ENCODE measurements around the gene STK32C. TPM values are rescaled to one million over a fixed set of nuclear protein-coding genes. Genes with fewer than 3 reads are reported as not detected.

Gene STK32C
- total RNA-seq, 1 experiment from 2014 or later = 20.7 TPM

DNA sequence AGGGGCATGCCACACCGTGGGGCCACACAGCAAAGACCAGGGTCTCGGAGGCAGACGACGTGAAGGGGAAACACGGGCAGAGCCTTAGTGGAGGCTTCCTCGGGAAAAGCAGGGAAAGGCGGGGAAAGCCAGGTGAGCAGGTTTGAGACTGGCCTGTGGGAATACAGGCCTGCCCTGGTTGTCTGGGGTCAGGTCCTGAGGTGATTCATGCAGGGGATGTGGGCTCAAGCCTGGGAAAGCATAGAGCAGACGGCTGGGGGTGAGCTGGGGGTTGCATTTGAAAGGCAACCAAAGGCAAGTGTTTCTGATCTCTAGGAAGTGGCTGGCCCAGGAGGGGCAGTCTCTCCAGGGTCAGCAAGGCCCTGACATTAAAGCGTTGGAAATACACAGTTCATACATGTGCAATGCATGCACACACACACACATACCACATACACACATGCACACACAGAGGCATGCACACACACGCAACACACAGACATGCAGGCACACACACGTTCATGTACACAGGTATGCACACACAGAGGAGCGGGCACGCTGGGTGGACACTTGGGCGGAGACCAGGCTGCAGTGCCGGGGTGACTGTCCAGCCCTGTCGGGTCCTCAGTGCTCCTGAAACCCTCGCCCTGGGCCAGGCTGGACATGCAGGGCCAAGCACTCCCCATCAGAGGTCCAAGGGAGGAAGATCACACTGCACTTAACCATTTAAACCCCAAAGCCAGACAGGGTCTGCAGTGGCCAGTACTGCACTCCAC lies 69.2 kb downstream of the STK32C start:
- H3K27me3 Mint-ChIP-seq (ENCODE audit: insufficient read depth, unreplicated experiment) = no peaks in the 10 kb centered on the region
- no peak for DNase-seq (ENCODE audit: unreplicated experiment)
- H3K4me1 Mint-ChIP-seq (ENCODE audit: insufficient read depth, unreplicated experiment) = no peaks in the 10 kb centered on the region
- H3K9me3 Mint-ChIP-seq (ENCODE audit: unreplicated experiment) = no peaks in the 10 kb centered on the region
- intact Hi-C loops (cut with micrococcal nuclease) = no loop called here
- ChIA-PET POLR2A (no interaction called here), CTCF (no interaction called here)
- H3K36me3 Mint-ChIP-seq (ENCODE audit: insufficient read depth, unreplicated experiment) = no peaks in the 10 kb centered on the region
- TF ChIP-seq, protein P1, sequence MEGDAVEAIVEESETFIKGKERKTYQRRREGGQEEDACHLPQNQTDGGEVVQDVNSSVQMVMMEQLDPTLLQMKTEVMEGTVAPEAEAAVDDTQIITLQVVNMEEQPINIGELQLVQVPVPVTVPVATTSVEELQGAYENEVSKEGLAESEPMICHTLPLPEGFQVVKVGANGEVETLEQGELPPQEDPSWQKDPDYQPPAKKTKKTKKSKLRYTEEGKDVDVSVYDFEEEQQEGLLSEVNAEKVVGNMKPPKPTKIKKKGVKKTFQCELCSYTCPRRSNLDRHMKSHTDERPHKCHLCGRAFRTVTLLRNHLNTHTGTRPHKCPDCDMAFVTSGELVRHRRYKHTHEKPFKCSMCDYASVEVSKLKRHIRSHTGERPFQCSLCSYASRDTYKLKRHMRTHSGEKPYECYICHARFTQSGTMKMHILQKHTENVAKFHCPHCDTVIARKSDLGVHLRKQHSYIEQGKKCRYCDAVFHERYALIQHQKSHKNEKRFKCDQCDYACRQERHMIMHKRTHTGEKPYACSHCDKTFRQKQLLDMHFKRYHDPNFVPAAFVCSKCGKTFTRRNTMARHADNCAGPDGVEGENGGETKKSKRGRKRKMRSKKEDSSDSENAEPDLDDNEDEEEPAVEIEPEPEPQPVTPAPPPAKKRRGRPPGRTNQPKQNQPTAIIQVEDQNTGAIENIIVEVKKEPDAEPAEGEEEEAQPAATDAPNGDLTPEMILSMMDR (IDR thresholded peaks at IDR 0.05; ENCODE audit: unreplicated experiment) = no peak
- no peak overlapping the region for H3K27ac Mint-ChIP-seq (ENCODE audit: low read depth, unreplicated experiment)
- no TSS peak for BruUV-seq (replicated peaks)
- H3K4me3 Mint-ChIP-seq (ENCODE audit: unreplicated experiment) = no peak overlapping the region

DNA sequence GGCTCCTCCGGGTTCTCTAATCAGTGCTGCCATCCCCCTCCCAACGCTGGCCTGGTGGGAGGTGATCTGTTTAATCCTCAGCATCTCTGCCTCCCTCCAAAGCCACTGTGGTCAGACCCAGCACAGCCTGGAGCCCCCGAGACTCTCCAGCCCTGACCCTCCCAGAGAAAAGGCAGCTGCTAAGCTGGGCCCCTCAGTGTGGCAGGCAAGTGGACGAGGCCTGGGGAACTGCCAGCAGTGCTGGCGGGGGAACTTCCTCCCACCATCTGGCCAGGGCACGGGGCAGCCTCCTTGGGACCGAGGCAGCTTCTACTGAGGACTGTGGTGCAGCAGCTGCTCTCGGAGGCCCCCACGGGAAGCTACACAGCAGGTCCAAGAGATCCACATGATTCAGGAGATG lies 69.9 kb downstream of the STK32C start:
- no peaks in the 10 kb centered on the region for H3K4me1 Mint-ChIP-seq (ENCODE audit: insufficient read depth, unreplicated experiment)
- intact Hi-C loops (cut with micrococcal nuclease) = no loop called here
- ChIA-PET CTCF (no interaction called here), POLR2A (no interaction called here)
- H3K36me3 Mint-ChIP-seq (ENCODE audit: insufficient read depth, unreplicated experiment) = no peaks in the 10 kb centered on the region
- no TSS peak for BruUV-seq (replicated peaks)
- H3K27me3 Mint-ChIP-seq (ENCODE audit: insufficient read depth, unreplicated experiment) = no peaks in the 10 kb centered on the region
- H3K27ac Mint-ChIP-seq (ENCODE audit: low read depth, unreplicated experiment) = no peak overlapping the region
- no peak for DNase-seq (ENCODE audit: unreplicated experiment)
- no peaks in the 10 kb centered on the region for H3K9me3 Mint-ChIP-seq (ENCODE audit: unreplicated experiment)
- H3K4me3 Mint-ChIP-seq (ENCODE audit: unreplicated experiment) = no peak overlapping the region
- TF ChIP-seq, protein P1 (IDR thresholded peaks at IDR 0.05; ENCODE audit: unreplicated experiment) = no peak

DNA sequence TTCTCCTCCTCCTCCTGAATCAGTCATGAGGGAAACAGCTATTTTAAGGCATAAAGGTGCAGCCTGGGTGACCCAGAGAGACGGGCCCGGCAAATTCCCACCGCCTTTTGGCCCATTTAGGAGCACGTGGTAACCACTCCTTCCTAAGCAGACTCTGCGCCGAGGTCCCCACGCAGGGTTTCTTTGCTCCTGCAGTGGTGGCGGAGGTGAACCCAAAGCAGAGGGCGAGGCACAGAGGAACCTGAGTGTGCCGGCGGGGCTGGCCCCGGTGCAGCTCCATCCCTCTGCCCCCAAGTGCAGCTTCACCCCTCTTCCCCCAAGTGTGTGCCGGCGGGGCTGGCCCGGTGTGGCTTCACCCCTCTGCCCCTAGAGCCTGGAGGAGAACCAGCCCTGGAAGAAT lies 70.4 kb downstream of the STK32C start:
- POLR2A ChIA-PET = no interaction called here
- intact Hi-C loops (cut with micrococcal nuclease) = no loop called here
- TF ChIP-seq, protein P1 (IDR thresholded peaks at IDR 0.05; ENCODE audit: unreplicated experiment) = no peak
- no TSS peak for BruUV-seq (replicated peaks)
- Mint-ChIP-seq H3K36me3 (ENCODE audit: insufficient read depth, unreplicated experiment) (no peaks in the 10 kb centered on the region), H3K9me3 (ENCODE audit: unreplicated experiment) (no peaks in the 10 kb centered on the region), H3K4me1 (ENCODE audit: insufficient read depth, unreplicated experiment) (no peaks in the 10 kb centered on the region), H3K27me3 (ENCODE audit: insufficient read depth, unreplicated experiment) (no peaks in the 10 kb centered on the region), H3K4me3 (ENCODE audit: unreplicated experiment) (no peak overlapping the region), H3K27ac (ENCODE audit: low read depth, unreplicated experiment) (no peak overlapping the region)
- no peak for DNase-seq (ENCODE audit: unreplicated experiment)
- CTCF ChIA-PET = interaction anchor here (0.6 kb wide), 1 partner anchor 559 kb away, joined by 3 read pairs; no protein-coding TSS in a partner anchor

DNA sequence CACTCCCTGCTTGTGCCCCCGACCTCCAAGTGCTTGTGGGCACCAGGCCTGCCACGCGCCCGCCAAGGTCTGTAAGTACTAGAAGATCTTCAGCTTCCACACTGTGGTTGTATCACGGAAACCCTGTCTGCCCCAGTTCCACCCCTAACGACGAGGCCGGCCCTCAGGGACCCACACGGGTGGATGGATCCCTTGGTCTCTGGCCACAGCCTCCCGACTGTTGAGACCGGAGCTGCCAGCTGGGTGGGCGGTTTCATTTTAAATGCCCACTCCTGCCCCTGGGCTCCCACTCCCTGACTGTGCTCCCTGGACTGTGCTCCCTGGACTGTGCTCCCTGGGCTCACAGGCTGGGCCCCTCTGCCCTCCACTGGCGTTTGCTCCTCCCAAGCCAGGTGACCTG lies 70.9 kb downstream of the STK32C start:
- Mint-ChIP-seq H3K4me1 (ENCODE audit: insufficient read depth, unreplicated experiment) (no peaks in the 10 kb centered on the region), H3K27ac (ENCODE audit: low read depth, unreplicated experiment) (no peak overlapping the region), H3K9me3 (ENCODE audit: unreplicated experiment) (no peaks in the 10 kb centered on the region), H3K4me3 (ENCODE audit: unreplicated experiment) (no peak overlapping the region), H3K27me3 (ENCODE audit: insufficient read depth, unreplicated experiment) (no peaks in the 10 kb centered on the region), H3K36me3 (ENCODE audit: insufficient read depth, unreplicated experiment) (no peaks in the 10 kb centered on the region)
- DNase-seq (ENCODE audit: unreplicated experiment) = no peak
- intact Hi-C loops (cut with micrococcal nuclease) = no loop called here
- CTCF ChIA-PET = interaction anchor here (0.6 kb wide), 1 partner anchor 559 kb away, joined by 3 read pairs; no protein-coding TSS in a partner anchor
- no TSS peak for BruUV-seq (replicated peaks)
- POLR2A ChIA-PET = no interaction called here
- TF ChIP-seq, protein P1 (IDR thresholded peaks at IDR 0.05; ENCODE audit: unreplicated experiment) = no peak
